ENCODE data around the gene IMP4.
A peak's percentile ranks its signal among the peaks of the same experiment; 100 is the strongest.
"Not testable (repeated sequence)": the region's sequence is repeated elsewhere in the genome, so short reads cannot be mapped to it uniquely, and the experiment has no call there.

IMP4 gene

DNA sequence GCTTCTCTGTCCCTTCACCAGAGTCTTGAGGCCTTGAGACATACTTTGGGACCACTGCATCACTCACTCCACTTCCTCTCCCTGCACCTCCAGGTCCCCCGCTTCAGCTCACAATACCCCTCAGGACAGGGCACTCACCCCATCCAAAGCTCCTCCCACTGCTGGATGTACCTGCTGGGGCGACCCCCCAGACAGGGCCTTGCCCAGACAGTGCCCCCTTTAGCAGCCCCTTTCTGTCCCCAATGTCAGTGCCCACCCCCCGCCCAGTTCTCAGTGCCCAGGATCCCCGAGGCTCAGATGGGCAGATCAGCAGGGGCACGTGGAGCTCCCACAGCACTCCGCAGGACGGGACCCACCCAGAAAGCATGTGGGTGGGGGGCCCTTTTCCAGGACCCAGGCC is 23.8 kb upstream of the IMP4 start:
- Histone ChIP-seq H3K27me3 (ENCODE audit: insufficient read depth, low read length) (no peaks in the 10 kb centered on the region), H3K4me3 (ENCODE audit: low read length) (no peak overlapping the region), H3K27ac (ENCODE audit: low read length) (no peak overlapping the region), H3K9me3 (ENCODE audit: insufficient read depth, low read depth, low read length) (no peaks in the 10 kb centered on the region), H3K36me3 (ENCODE audit: insufficient read depth, low read depth, low read length) (no peaks in the 10 kb centered on the region), H3K4me1 (ENCODE audit: insufficient read depth, low read length) (no peaks in the 10 kb centered on the region), H3K9ac (ENCODE audit: low read depth, low read length) (no peak overlapping the region)

DNA sequence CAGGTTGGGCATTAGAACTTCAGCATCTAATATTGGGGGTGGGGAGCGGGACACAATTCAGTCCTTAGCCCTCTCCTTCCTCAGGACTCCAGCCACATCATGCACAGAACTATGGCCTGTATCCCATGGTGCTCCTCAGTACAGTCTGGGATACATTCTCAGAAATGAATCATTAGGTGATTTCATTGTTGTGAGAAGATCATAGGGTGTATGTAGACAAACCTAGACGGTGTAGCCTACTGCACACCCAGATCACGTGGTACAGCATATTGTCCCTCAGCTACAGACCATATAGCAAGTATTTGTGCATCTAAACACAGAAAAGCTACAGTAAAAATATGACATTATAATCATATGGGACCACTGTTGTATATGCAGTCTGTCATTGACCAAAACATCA is 23.2 kb upstream of the IMP4 start:
- H3K27me3 ChIP-seq (ENCODE audit: insufficient read depth, low read length) = no peaks in the 10 kb centered on the region
- H3K9ac ChIP-seq (ENCODE audit: low read depth, low read length) = no peak overlapping the region
- H3K9me3 ChIP-seq (ENCODE audit: insufficient read depth, low read depth, low read length) = no peaks in the 10 kb centered on the region
- H3K4me3 ChIP-seq (ENCODE audit: low read length) = no peak overlapping the region
- no peaks in the 10 kb centered on the region for H3K36me3 ChIP-seq (ENCODE audit: insufficient read depth, low read depth, low read length)
- no peak overlapping the region for H3K27ac ChIP-seq (ENCODE audit: low read length)
- H3K4me1 ChIP-seq (ENCODE audit: insufficient read depth, low read length) = no peaks in the 10 kb centered on the region

DNA sequence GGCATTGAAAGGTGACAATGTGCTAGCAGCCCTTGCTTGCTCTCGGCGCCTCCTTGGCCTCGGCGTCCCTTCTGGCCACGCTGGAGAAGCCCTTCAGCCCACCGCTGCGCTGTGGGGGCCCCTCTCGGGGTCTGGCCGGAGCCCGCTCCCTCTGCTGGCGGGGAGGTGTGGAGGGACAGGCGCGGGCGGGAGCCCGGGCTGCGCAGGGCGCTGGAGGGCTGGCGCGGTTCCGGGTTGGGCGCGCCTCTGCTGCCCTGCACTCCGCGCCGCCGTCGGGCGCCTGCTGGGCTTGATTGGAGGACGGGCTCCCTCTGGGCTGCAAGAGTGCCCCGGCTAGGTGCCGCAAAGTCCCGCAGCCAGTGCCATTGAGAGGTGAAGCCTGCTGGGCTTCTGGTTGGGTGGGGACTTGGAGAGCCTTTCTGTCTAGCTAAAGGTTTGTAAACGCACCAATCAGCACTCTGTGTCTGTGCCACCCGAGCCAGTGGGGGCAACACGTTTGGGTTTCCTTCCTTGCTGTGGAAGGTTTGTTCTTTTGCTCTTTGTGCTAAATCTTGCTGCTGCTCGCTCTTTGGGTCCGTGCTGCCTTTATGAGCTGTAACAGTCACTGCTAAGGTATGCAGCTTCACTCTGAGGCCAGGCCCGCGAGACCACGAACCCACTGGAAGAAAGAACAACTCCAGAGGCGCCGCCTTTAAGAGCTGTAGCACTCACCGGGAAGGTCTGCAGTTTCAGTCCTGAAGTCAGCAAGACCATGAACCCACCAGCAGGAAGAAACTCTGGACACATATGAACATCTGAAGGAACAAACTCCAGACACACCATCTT is 14.8 kb upstream of the IMP4 start:
- no peak overlapping the region for H3K27ac ChIP-seq (ENCODE audit: low read length)
- H3K9me3 ChIP-seq (ENCODE audit: insufficient read depth, low read depth, low read length) = no peaks in the 10 kb centered on the region
- H3K27me3 ChIP-seq (ENCODE audit: insufficient read depth, low read length) = peaks cover 32% of the 10 kb centered on the region; the same call in 1 of the 2 replicates
- no peaks in the 10 kb centered on the region for H3K4me1 ChIP-seq (ENCODE audit: insufficient read depth, low read length)
- H3K4me3 ChIP-seq (ENCODE audit: low read length) = peak overlapping the region; percentile 54
- H3K36me3 ChIP-seq (ENCODE audit: insufficient read depth, low read depth, low read length) = no peaks in the 10 kb centered on the region
- H3K9ac ChIP-seq (ENCODE audit: low read depth, low read length) = 0 out of 2 replicates have a peak overlapping the region, but pooled peaks have one; percentile 5

GRCh38 chr2:130328710-130329109 is 14.0 kb upstream of the IMP4 start:
- Histone ChIP-seq H3K27me3 (ENCODE audit: insufficient read depth, low read length) (peaks cover 32% of the 10 kb centered on the region; the same call in 1 of the 2 replicates), H3K4me1 (ENCODE audit: insufficient read depth, low read length) (no peaks in the 10 kb centered on the region), H3K27ac (ENCODE audit: low read length) (no peak overlapping the region), H3K4me3 (ENCODE audit: low read length) (no peak overlapping the region), H3K9ac (ENCODE audit: low read depth, low read length) (no peak overlapping the region), H3K9me3 (ENCODE audit: insufficient read depth, low read depth, low read length) (no peaks in the 10 kb centered on the region), H3K36me3 (ENCODE audit: insufficient read depth, low read depth, low read length) (no peaks in the 10 kb centered on the region)

- H3K4me3 ChIP-seq (ENCODE audit: low read length) = peak overlapping the region; percentile 62; the same call in 1 of the 2 replicates
- peak overlapping the region; percentile 49; the same call in 1 of the 2 replicates for H3K9ac ChIP-seq (ENCODE audit: low read depth, low read length)
Observed at GRCh38 chr2:130332271-130333073, 10.2 kb upstream of the IMP4 start.

DNA sequence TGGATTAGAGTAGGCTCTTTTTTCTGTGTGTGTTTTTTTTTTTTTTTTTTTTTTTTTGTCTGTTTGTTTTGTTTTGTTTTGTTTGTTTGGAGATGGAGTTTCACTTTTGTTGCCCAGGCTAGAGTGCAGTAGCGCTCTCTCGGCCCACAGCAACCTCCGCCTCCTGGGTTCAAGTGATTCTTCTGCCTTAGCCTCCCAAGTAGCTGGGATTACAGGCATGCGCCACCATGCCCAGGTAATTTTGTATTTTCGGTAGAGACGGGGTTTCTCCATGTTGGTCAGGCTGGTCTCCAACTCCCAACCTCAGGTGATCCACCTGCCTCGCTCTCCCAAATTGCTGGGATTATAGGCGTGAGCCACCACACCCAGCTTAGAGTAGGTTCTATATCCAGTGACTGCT is 9.4 kb upstream of the IMP4 start:
- H3K27ac ChIP-seq (ENCODE audit: low read length); H3K4me3 ChIP-seq (ENCODE audit: low read length): not testable (repeated sequence)

More at GRCh38 chr2:130332271-130333073, 10.2 kb upstream of the IMP4 start:
- H3K27me3 ChIP-seq (ENCODE audit: insufficient read depth, low read length) = peaks cover 21% of the 10 kb centered on the region; the same call in 1 of the 2 replicates
- H3K9me3 ChIP-seq (ENCODE audit: insufficient read depth, low read depth, low read length) = no peaks in the 10 kb centered on the region
- no peak overlapping the region for H3K27ac ChIP-seq (ENCODE audit: low read length)
- H3K4me1 ChIP-seq (ENCODE audit: insufficient read depth, low read length) = no peaks in the 10 kb centered on the region
- no peaks in the 10 kb centered on the region for H3K36me3 ChIP-seq (ENCODE audit: insufficient read depth, low read depth, low read length)

GRCh38 chr2:130334026-130334425 is 8.7 kb upstream of the IMP4 start:
- no peak overlapping the region for H3K4me3 ChIP-seq (ENCODE audit: low read length)
- peaks cover 10% of the 10 kb centered on the region; the same call in 1 of the 2 replicates for H3K36me3 ChIP-seq (ENCODE audit: insufficient read depth, low read depth, low read length)
- no peak overlapping the region for H3K27ac ChIP-seq (ENCODE audit: low read length)
- no peaks in the 10 kb centered on the region for H3K4me1 ChIP-seq (ENCODE audit: insufficient read depth, low read length)
- no peak overlapping the region for H3K9ac ChIP-seq (ENCODE audit: low read depth, low read length)
- H3K27me3 ChIP-seq (ENCODE audit: insufficient read depth, low read length) = peaks cover 10% of the 10 kb centered on the region; the same call in 1 of the 2 replicates
- H3K9me3 ChIP-seq (ENCODE audit: insufficient read depth, low read depth, low read length) = no peaks in the 10 kb centered on the region

More for the DNA sequence above, 9.4 kb upstream of the IMP4 start:
- not testable (repeated sequence) for H3K9ac ChIP-seq (ENCODE audit: low read depth, low read length); H3K4me1 ChIP-seq (ENCODE audit: insufficient read depth, low read length); H3K9me3 ChIP-seq (ENCODE audit: insufficient read depth, low read depth, low read length); H3K36me3 ChIP-seq (ENCODE audit: insufficient read depth, low read depth, low read length)
- peaks cover 15% of the 10 kb centered on the region; the same call in 1 of the 2 replicates for H3K27me3 ChIP-seq (ENCODE audit: insufficient read depth, low read length)

DNA sequence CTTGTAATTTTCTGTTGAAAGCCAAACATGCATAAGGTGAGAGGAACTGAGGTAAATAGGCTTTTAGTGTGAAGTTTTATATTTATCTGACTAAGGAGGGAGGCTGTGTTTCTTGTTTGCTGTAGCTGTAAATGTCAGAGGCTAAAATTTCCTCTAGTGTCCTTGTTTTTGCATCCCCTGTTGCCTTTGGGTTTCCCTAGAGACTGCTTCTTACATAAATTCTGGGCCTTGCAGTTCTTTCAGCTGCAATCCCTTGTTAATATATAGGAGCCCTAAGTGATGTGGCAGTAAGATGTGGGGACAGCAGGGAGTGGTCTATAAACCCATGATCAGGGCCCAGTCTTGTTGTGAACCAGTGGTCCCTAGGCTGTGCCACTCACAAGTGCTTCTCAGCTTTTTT is 7.5 kb upstream of the IMP4 start:
- Histone ChIP-seq H3K4me1 (ENCODE audit: insufficient read depth, low read length) (no peaks in the 10 kb centered on the region), H3K9ac (ENCODE audit: low read depth, low read length) (no peak overlapping the region), H3K36me3 (ENCODE audit: insufficient read depth, low read depth, low read length) (peaks cover 20% of the 10 kb centered on the region; the same call in 1 of the 2 replicates), H3K27me3 (ENCODE audit: insufficient read depth, low read length) (peaks cover 10% of the 10 kb centered on the region; the same call in 1 of the 2 replicates), H3K27ac (ENCODE audit: low read length) (no peak overlapping the region), H3K9me3 (ENCODE audit: insufficient read depth, low read depth, low read length) (no peaks in the 10 kb centered on the region), H3K4me3 (ENCODE audit: low read length) (no peak overlapping the region)

GRCh38 chr2:130336150-130336876 is 6.4 kb upstream of the IMP4 start:
- Histone ChIP-seq H3K4me1 (ENCODE audit: insufficient read depth, low read length) (no peaks in the 10 kb centered on the region), H3K9ac (ENCODE audit: low read depth, low read length) (no peak overlapping the region), H3K4me3 (ENCODE audit: low read length) (peak overlapping the region; percentile 94), H3K27ac (ENCODE audit: low read length) (no peak overlapping the region), H3K27me3 (ENCODE audit: insufficient read depth, low read length) (peaks cover 4% of the 10 kb centered on the region; the same call in 1 of the 2 replicates), H3K36me3 (ENCODE audit: insufficient read depth, low read depth, low read length) (peaks cover 24% of the 10 kb centered on the region; the same call in 1 of the 2 replicates), H3K9me3 (ENCODE audit: insufficient read depth, low read depth, low read length) (no peaks in the 10 kb centered on the region)

GRCh38 chr2:130336877-130337734 is 5.6 kb upstream of the IMP4 start:
- no peak overlapping the region for H3K27ac ChIP-seq (ENCODE audit: low read length)
- H3K36me3 ChIP-seq (ENCODE audit: insufficient read depth, low read depth, low read length) = peaks cover 24% of the 10 kb centered on the region; the same call in 1 of the 2 replicates
- H3K9me3 ChIP-seq (ENCODE audit: insufficient read depth, low read depth, low read length) = no peaks in the 10 kb centered on the region
- peak overlapping the region; percentile 79; the same call in 1 of the 2 replicates for H3K9ac ChIP-seq (ENCODE audit: low read depth, low read length)
- peak overlapping the region; percentile 94 for H3K4me3 ChIP-seq (ENCODE audit: low read length)
- H3K4me1 ChIP-seq (ENCODE audit: insufficient read depth, low read length) = no peaks in the 10 kb centered on the region
- H3K27me3 ChIP-seq (ENCODE audit: insufficient read depth, low read length) = no peaks in the 10 kb centered on the region

Measured in iPS-20b (cell line).